Skeletal muscle cell (primary cell): ENCODE data around the gene NLRP9.

Experiments
- DNase-seq: peaks from one replicate; pipeline ENCODE4 v3.0.0-alpha.2; 2010; ENCODE audit warnings: low read depth
- H3K4me3 ChIP-seq: 2 replicates; pipeline ENCODE4 v1.5.1; 2011; ENCODE audit warnings: low read depth, mild to moderate bottlenecking, control low read depth, low read length, moderate library complexity

The NLRP9 gene

GRCh38 chr19:55676383-55676782 is 61.8 kb downstream of the NLRP9 start:
- no peak for DNase-seq
- H3K4me3 ChIP-seq = peak overlapping the region; percentile 55

GRCh38 chr19:55675661-55676354 is 62.4 kb downstream of the NLRP9 start:
- DNase-seq = no peak
- H3K4me3 ChIP-seq = peak overlapping the region; percentile 55

GRCh38 chr19:55674841-55675660 is 63.2 kb downstream of the NLRP9 start, which contains the start of gene EPN1:
Gene EPN1, plus strand, starts transcription at chr19:55675226. Its CDS starts 3,402 bp downstream, at chr19:55678628.
- peak; percentile 86 for DNase-seq
- H3K4me3 ChIP-seq = peak within 1 kb of the TSS; percentile 55

GRCh38 chr19:55674459-55674840 is 63.8 kb downstream of the NLRP9 start:
- peak overlapping the region; percentile 55 for H3K4me3 ChIP-seq
- DNase-seq = no peak

DNA sequence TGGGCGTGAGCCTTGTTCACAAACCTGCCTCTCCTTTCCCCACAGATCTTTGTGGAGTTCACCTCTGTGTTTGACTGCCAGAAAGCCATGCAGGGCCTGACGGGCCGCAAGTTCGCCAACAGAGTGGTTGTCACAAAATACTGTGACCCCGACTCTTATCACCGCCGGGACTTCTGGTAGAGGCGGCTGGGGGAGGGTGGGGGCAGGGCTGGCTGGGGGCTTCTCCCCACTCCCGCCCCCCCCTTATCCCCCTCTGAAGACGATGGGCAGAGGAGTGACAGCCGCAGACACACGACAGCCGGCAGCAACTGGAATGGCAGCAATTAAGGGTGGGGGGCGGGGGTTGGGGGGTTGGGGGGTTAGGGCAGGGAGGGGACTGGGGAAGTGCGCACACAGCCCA is 64.3 kb downstream of the NLRP9 start:
- no peak overlapping the region for H3K4me3 ChIP-seq
- DNase-seq = no peak

DNA sequence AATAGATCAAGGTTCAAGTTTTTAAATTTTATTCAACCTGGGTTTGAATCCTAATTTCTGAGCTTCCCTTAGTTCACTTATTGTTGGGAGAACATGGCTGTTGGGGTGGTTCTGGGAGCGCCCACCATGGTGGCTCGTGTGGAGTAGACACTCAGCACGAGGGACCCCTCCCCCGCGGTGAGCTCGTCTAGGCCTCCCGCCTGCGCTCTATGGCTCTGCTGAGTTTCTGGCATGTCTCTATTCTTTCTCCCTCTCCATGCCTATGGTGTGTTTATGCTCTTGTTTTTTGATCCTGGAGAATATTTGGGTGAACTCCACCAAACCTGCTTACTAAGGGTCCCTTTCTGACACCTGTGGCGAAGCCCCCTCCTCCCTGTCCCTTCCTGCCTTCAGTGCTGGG is 64.7 kb downstream of the NLRP9 start:
- DNase-seq = no peak
- H3K4me3 ChIP-seq = no peak overlapping the region

- H3K4me3 ChIP-seq = no peak overlapping the region
- no peak for DNase-seq
Observed at GRCh38 chr19:55672418-55672817, 65.8 kb downstream of the NLRP9 start.

DNA sequence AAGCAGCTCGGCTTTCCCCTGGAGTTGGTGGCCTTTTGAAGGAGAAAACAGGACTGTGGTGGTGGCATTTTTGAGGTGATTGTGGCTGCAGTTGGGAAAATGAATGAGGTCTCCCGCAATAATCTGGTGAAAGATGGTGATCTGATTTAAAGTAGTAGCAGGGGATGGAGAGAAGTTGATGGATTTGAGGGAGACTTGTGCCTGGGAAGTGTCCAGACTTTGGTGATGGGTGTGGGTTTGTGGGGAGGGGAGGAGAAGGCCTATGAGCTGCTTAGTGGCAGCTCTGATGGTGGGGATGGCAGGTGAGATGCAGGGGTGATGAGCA is 67.2 kb downstream of the NLRP9 start:
- DNase-seq = no peak
- H3K4me3 ChIP-seq = no peak overlapping the region

DNA sequence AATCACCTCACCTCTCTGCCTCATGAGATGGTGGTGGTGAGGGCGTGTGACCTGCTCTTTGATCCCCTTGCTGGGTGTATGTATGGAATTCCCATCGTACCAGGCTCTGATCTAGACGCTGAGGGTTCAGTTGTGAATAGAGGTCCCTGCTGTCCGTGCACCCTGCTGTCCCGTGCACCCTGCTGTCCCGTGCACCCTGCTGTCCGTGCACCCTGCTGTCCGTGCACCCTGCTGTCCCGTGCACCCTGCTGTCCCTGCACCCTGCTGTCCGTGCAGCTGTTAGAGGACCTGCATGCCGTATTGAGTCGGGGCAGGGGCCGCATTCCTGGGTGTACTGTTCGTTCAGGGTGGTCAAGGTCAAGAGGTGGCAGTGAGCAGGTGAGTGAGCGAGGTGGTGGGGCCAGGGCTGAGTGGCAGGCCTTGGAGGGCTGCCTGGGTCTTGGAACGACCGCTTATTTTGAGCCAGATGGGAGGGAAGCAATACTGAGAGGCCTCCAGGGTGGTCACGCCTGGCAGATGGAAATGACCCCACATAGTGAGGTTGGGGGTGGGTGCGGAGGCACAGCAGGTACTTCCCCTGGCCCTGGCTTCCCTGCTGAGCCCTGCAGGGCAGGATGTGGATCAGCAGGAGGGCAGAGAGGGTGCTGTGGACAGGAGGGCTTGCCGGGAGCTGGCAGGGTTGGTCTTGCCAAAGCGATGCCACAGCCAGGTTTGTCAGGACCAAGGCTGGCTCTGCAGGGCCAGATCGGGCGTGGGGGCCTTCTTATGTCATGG is 67.7 kb downstream of the NLRP9 start:
- no peak overlapping the region for H3K4me3 ChIP-seq
- DNase-seq = no peak

- H3K4me3 ChIP-seq = no peak overlapping the region
Observed at GRCh38 chr19:55669418-55670279, 68.6 kb downstream of the NLRP9 start.

GRCh38 chr19:55668603-55669348 is 69.4 kb downstream of the NLRP9 start:
- H3K4me3 ChIP-seq = no peak overlapping the region
- no peak for DNase-seq

More at GRCh38 chr19:55669418-55670279, 68.6 kb downstream of the NLRP9 start:
- DNase-seq = no peak

DNA sequence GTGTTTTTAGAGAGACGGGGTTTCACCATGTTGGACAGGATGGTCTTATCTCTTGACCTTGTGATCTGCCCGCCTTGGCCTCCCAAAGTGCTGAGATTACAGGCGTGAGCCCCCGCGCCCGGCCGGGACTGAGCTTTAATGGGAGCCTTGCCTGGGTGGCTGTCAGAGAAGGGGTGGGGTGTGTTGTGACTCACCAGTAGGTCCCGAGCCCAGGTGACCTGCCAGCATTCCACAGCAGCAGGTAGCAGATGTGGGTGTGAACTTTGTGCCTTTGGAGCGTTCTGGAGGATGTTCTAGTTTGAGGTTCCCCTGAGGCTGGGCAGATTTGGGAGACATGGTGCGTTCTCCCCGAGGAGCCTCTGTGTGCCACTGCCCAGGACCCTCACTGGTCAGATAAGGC is 70.2 kb downstream of the NLRP9 start:
- DNase-seq = no peak

GRCh38 chr19:55667511-55667910 is 70.7 kb downstream of the NLRP9 start:
- DNase-seq = no peak
- H3K4me3 ChIP-seq = no peak overlapping the region

More for the DNA sequence above, 70.2 kb downstream of the NLRP9 start:
- H3K4me3 ChIP-seq = no peak overlapping the region

DNA sequence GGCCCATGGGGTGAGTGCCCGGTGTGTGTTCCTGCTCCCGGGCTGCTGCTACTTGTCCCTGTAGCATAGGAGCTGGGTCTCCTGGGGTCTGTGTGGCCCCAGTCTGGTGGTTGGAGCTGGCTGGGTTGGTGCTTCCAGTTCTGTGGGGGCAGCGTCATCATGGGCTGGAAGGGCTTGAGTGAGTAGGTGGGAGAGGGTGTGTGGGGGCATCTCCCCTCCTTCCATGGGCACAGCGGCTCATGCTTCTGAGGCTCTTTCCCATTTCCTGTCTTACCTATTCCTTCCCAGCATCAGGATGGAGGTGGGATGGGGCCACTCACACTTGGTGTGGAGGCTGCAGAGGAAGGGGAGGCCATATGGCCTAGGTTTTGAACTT is 71.2 kb downstream of the NLRP9 start:
- no peak for DNase-seq
- no peak overlapping the region for H3K4me3 ChIP-seq

GRCh38 chr19:55666343-55667005 is 71.7 kb downstream of the NLRP9 start:
- H3K4me3 ChIP-seq = no peak overlapping the region
- DNase-seq = no peak

DNA sequence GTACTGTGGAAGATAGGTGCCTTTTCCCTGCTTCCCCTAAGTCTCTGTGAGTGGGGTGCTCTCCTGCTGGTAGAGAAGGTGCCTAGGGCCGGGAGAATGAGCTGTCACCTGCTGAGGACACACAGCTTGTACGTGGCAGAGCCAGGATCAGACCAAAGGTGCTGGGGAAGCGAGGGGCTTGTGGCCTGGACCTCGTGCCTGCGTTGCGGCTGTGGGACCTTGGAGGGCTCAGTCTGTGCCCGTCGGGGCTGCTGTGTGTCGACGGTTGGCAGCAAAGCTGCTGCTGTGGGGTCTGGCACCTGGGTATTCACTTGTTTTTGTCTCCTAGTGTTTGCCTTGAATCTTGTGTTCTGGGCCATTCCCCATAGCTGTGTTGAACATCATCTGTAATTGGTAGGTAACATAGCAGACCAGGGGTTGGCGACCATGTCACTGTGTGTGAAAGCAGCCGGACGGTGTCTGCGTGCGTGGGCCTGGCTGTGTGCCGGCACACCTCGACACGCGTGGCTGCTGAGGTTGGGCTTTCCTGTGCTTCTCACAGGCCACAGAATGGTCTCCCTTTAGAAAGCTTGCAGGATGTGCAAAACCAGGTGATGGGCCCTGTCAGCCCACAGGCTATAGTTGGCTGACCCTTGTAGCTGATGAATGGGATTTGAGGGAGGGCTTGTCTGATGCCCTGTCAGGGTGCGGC is 74.2 kb downstream of the NLRP9 start:
- DNase-seq = no peak
- H3K4me3 ChIP-seq = no peak overlapping the region

DNA sequence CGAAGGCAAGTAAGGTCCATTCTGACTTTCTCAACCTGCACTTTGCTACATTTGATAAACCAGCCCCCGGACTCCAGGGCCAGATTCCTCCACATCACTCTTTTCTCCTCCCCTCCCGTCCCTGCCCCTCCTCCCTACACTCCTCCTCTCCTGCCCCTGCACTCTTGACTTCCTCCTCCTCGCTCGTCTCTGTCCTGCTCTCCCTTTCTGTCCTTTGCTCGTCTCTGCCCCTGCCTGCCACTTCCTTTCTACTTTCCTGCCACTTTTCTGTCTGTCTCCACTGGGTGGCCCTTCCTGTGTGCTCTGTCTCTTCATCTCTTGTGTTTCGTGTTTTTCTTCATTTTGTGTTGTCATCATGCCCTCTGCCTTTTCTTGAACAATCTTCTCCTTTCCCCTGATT is 76.4 kb downstream of the NLRP9 start:
- DNase-seq = no peak
- no peak overlapping the region for H3K4me3 ChIP-seq

DNA sequence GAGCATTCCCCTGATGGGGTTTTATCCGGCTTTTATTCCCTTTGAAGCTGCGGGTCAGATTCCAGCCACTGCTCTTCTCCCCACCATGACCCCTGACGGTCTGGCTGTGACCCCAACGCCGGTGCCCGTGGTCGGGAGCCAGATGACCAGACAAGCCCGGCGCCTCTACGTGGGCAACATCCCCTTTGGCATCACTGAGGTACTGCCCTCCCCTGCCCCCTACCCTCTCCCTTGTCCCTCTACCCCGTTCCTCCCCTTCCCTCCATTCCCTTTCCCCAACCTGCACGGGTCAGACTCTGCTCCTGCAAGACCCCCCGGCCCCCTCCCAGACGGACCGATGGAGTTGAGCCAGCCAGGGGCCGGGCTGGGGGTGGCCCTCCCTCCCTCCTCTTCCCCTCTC is 77.2 kb downstream of the NLRP9 start:
- H3K4me3 ChIP-seq = no peak overlapping the region
- no peak for DNase-seq
